HCT116 (cell line): ENCODE results near the gene PPP2R5C.

Source experiments
- CTCF ChIP-seq, 3 experiments: fragments of 200-600 bp in 1 of 3; sonication (generic) in 1 of 3; IDR thresholded peaks in 2 of 3; conservative IDR thresholded peaks in 1 of 3; 2 replicates each; pipeline ENCODE4 v1.5.1; 2012 to 2017; ENCODE audit warnings: low read depth in 2 of 3, low read length in 2 of 3, antibody characterized with exemption in 1 of 3, borderline replicate concordance in 1 of 3, control low read depth in 1 of 3, mild to moderate bottlenecking in 1 of 3, mixed read lengths in 1 of 3, mixed run types in 1 of 3, moderate library complexity in 1 of 3; ENCODE audit not compliant: insufficient read depth in 1 of 3
- EZH2 ChIP-seq: fragments of 200-600 bp; sonication (generic); IDR thresholded peaks from 2 replicates; pipeline ENCODE4 v1.6.1; 2017; ENCODE audit warnings: antibody characterized with exemption, mixed run types
- SIN3A ChIP-seq: IDR thresholded peaks from 2 replicates; pipeline ENCODE4 v1.6.1; 2012; ENCODE audit warnings: low read depth
- SRF ChIP-seq: IDR thresholded peaks from 2 replicates; pipeline ENCODE4 v1.6.1; 2012; ENCODE audit warnings: low read depth
- ZNF274 ChIP-seq: fragments of 200-500 bp; sonication (Bioruptor generic); IDR thresholded peaks from 2 replicates; pipeline ENCODE4 v1.6.1; 2014; ENCODE audit warnings: mild to moderate bottlenecking, low read depth, low read length, inconsistent platforms
- TF ChIP-seq, protein P1 (sequence below): IDR thresholded peaks from 2 replicates; pipeline ENCODE4 v1.6.1; 2012; ENCODE audit warnings: low read depth

- TF ChIP-seq ZNF274 (no peak), SIN3A (no peak), EZH2 (no peak), CTCF (IDR thresholded peaks at IDR 0.05 in 2 of 3, conservative IDR thresholded peaks at IDR 0.05 in 1 of 3; ENCODE audit: borderline replicate concordance in 1 of 3, insufficient read depth in 1 of 3, low read depth in 2 of 3, low read length in 2 of 3) (no peak), SRF (no peak)
- TF ChIP-seq, protein P1, sequence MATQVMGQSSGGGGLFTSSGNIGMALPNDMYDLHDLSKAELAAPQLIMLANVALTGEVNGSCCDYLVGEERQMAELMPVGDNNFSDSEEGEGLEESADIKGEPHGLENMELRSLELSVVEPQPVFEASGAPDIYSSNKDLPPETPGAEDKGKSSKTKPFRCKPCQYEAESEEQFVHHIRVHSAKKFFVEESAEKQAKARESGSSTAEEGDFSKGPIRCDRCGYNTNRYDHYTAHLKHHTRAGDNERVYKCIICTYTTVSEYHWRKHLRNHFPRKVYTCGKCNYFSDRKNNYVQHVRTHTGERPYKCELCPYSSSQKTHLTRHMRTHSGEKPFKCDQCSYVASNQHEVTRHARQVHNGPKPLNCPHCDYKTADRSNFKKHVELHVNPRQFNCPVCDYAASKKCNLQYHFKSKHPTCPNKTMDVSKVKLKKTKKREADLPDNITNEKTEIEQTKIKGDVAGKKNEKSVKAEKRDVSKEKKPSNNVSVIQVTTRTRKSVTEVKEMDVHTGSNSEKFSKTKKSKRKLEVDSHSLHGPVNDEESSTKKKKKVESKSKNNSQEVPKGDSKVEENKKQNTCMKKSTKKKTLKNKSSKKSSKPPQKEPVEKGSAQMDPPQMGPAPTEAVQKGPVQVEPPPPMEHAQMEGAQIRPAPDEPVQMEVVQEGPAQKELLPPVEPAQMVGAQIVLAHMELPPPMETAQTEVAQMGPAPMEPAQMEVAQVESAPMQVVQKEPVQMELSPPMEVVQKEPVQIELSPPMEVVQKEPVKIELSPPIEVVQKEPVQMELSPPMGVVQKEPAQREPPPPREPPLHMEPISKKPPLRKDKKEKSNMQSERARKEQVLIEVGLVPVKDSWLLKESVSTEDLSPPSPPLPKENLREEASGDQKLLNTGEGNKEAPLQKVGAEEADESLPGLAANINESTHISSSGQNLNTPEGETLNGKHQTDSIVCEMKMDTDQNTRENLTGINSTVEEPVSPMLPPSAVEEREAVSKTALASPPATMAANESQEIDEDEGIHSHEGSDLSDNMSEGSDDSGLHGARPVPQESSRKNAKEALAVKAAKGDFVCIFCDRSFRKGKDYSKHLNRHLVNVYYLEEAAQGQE = no peak
Measured at GRCh38 chr14:101736071-101736470, 25.4 kb upstream of the PPP2R5C start.
